IMR-90 (cell line): ENCODE results near the gene LCK. TPM values are rescaled to one million over a fixed set of nuclear protein-coding genes. Genes with fewer than 3 reads are reported as not detected.
A peak's percentile ranks its signal among the peaks of the same experiment; 100 is the strongest.

Source experiments
- ATAC-seq: fragments of 200-7000 bp; cut with Tn5 transposase; 2 replicates; pipeline ENCODE4 v1.9.1; 2020; ENCODE audit warnings: low read depth, mild to moderate bottlenecking, moderate library complexity
- BruUV-seq: library from RNA; stranded (reverse); fragments of 400-500 nt; replicated peaks from 2 replicates; lab custom pipeline; 2021; lab: Mats Ljungman, UMichigan
- CTCF ChIA-PET: fragments of 300-600 bp; formaldehyde crosslinking; extraction: SDS; loops from one replicate; lab custom pipeline; 2021; ENCODE audit warnings: antibody characterized with exemption; lab: Yijun Ruan, JAX
- POLR2A ChIA-PET: fragments of 300-600 bp; sonication (Branson Sonifier 250); formaldehyde crosslinking; loops from one replicate; lab custom pipeline; 2022; ENCODE audit warnings: antibody characterized with exemption; ENCODE audit not compliant: unreplicated experiment; lab: Charles Lee
- DNase-seq: peaks from one replicate; pipeline ENCODE4 v3.0.0; 2013
- H2AFZ ChIP-seq: replicated peaks from 2 replicates; pipeline ENCODE3; 2013; ENCODE audit warnings: low read length, mild to moderate bottlenecking; ENCODE audit not compliant: poor library complexity
- H2AK5ac ChIP-seq: 2 replicates; pipeline ENCODE4 v1.6.1; 2013; ENCODE audit warnings: low read depth, low read length, inconsistent platforms
- H2AK9ac ChIP-seq: replicated peaks from 2 replicates; pipeline ENCODE3; 2013; ENCODE audit warnings: mild to moderate bottlenecking, low read depth, low read length, moderate library complexity; ENCODE audit not compliant: poor library complexity
- H2BK120ac ChIP-seq: 2 replicates; pipeline ENCODE4 v1.6.1; 2013; ENCODE audit warnings: low read depth, low read length, inconsistent platforms
- H2BK15ac ChIP-seq: 3 replicates; pipeline ENCODE4 v1.6.1; 2013; ENCODE audit warnings: low read depth, low read length, inconsistent platforms
- H2BK20ac ChIP-seq: 2 replicates; pipeline ENCODE4 v1.6.1; 2013; ENCODE audit warnings: low read depth, mild to moderate bottlenecking, inconsistent platforms, low read length, moderate library complexity
- H2BK5ac ChIP-seq: 2 replicates; pipeline ENCODE4 v1.6.1; 2013; ENCODE audit warnings: mild to moderate bottlenecking, low read depth, low read length, inconsistent platforms; ENCODE audit not compliant: poor library complexity, severe bottlenecking
- H3K14ac ChIP-seq: replicated peaks from 2 replicates; pipeline ENCODE4 v1.6.1; 2013; ENCODE audit warnings: low read depth, low read length, inconsistent platforms
- H3K18ac ChIP-seq: 2 replicates; pipeline ENCODE4 v1.6.1; 2013; ENCODE audit warnings: low read depth, low read length, control low read depth
- H3K23ac ChIP-seq: 2 replicates; pipeline ENCODE4 v1.6.1; 2013; ENCODE audit warnings: low read depth, low read length, inconsistent platforms
- H3K27ac ChIP-seq: 2 replicates; pipeline ENCODE4 v1.5.1; 2013; ENCODE audit warnings: mild to moderate bottlenecking, control low read depth, low read length; ENCODE audit not compliant: insufficient read depth
- H3K27me3 ChIP-seq: 2 replicates; pipeline ENCODE4 v1.6.1; 2013; ENCODE audit warnings: low read length; ENCODE audit not compliant: control insufficient read depth, insufficient read depth
- H3K36me3 ChIP-seq: 2 replicates; pipeline ENCODE4 v1.6.1; 2013; ENCODE audit warnings: low read length, mixed read lengths; ENCODE audit not compliant: control insufficient read depth, insufficient read depth
- H3K4ac ChIP-seq: 2 replicates; pipeline ENCODE4 v1.6.1; 2013; ENCODE audit warnings: low read depth, low read length, inconsistent platforms
- H3K4me1 ChIP-seq: 2 replicates; pipeline ENCODE4 v1.6.1; 2013; ENCODE audit warnings: low read length, mixed read lengths; ENCODE audit not compliant: control insufficient read depth, insufficient read depth
- H3K4me2 ChIP-seq: 2 replicates; pipeline ENCODE4 v1.6.1; 2013; ENCODE audit warnings: low read depth, mild to moderate bottlenecking, control low read depth, low read length, moderate library complexity
- H3K4me3 ChIP-seq: 2 replicates; pipeline ENCODE4 v1.5.1; 2013; ENCODE audit warnings: low read depth, mild to moderate bottlenecking, control low read depth, low read length, moderate library complexity; ENCODE audit not compliant: insufficient read depth
- H3K56ac ChIP-seq: 2 replicates; pipeline ENCODE4 v1.6.1; 2013; ENCODE audit warnings: low read length, inconsistent platforms; ENCODE audit not compliant: insufficient read depth; ENCODE audit errors: extremely low read depth
- H3K79me1 ChIP-seq, 2 experiments: 2 replicates each; pipeline ENCODE4 v1.6.1; 2013; ENCODE audit warnings: low read length in 2 of 2, inconsistent platforms in 1 of 2, low read depth in 1 of 2
- H3K9ac ChIP-seq: 2 replicates; pipeline ENCODE4 v1.6.1; 2013; ENCODE audit warnings: low read depth, low read length, control low read depth
- H3K9me1 ChIP-seq: 2 replicates; pipeline ENCODE4 v1.6.1; 2013; ENCODE audit warnings: low read length, inconsistent platforms; ENCODE audit not compliant: insufficient read depth
- H3K9me3 ChIP-seq: 2 replicates; pipeline ENCODE4 v1.6.1; 2013; ENCODE audit warnings: low read length; ENCODE audit not compliant: control insufficient read depth, insufficient read depth
- H4K20me1 ChIP-seq: 2 replicates; pipeline ENCODE4 v1.6.1; 2013; ENCODE audit warnings: low read length, inconsistent platforms; ENCODE audit not compliant: insufficient read depth
- H4K5ac ChIP-seq: 2 replicates; pipeline ENCODE4 v1.6.1; 2013; ENCODE audit warnings: mild to moderate bottlenecking, low read depth, low read length, control low read depth
- H4K8ac ChIP-seq, 2 experiments: 2 replicates each; pipeline ENCODE4 v1.6.1; 2013; ENCODE audit warnings: low read depth in 2 of 2, low read length in 2 of 2, control low read depth in 1 of 2, inconsistent platforms in 1 of 2
- H4K91ac ChIP-seq: 2 replicates; pipeline ENCODE4 v1.6.1; 2013; ENCODE audit warnings: low read depth, low read length, inconsistent platforms; ENCODE audit not compliant: insufficient read depth
- BHLHE40 ChIP-seq: fragments of 150-350 bp; IDR thresholded peaks from 2 replicates; pipeline ENCODE4 v1.6.1; 2016; ENCODE audit warnings: mild to moderate bottlenecking, low read depth, low read length
- ELK1 ChIP-seq: fragments of 150-350 bp; IDR thresholded peaks from 2 replicates; pipeline ENCODE4 v1.6.1; 2016; ENCODE audit warnings: low read depth, mild to moderate bottlenecking, low read length, moderate library complexity, borderline replicate concordance
- FOS ChIP-seq: fragments of 150-350 bp; IDR thresholded peaks from 2 replicates; pipeline ENCODE4 v1.6.1; 2016; ENCODE audit warnings: low read depth, low read length
- MAFK ChIP-seq: IDR thresholded peaks from 2 replicates; pipeline ENCODE4 v1.6.1; 2012; ENCODE audit warnings: low read depth, low read length, improper control_type of control experiment
- MAZ ChIP-seq: IDR thresholded peaks from 2 replicates; pipeline ENCODE4 v1.6.1; 2012; ENCODE audit warnings: low read depth, mild to moderate bottlenecking, low read length, improper control_type of control experiment, moderate library complexity, borderline replicate concordance
- MXI1 ChIP-seq: IDR thresholded peaks from 2 replicates; pipeline ENCODE4 v1.6.1; 2012; ENCODE audit warnings: low read depth, mild to moderate bottlenecking, low read length, moderate library complexity, borderline replicate concordance
- NFE2L2 ChIP-seq: fragments of 150-350 bp; IDR thresholded peaks from 2 replicates; pipeline ENCODE4 v1.6.1; 2016; ENCODE audit warnings: low read depth, mild to moderate bottlenecking, low read length
- SMC3 ChIP-seq: fragments of 150-350 bp; IDR thresholded peaks from 2 replicates; pipeline ENCODE4 v1.6.1; 2016; ENCODE audit warnings: low read depth, mild to moderate bottlenecking, antibody characterized with exemption, low read length, moderate library complexity
- WGBS, 2 experiments: methylation state at CpG; one replicate each; pipeline versions ENCODE4 v1.1.5 to v1.1.7; 2013; ENCODE audit warnings: missing lambda C conversion rate in 2 of 2; ENCODE audit not compliant: insufficient read length in 1 of 2; ENCODE audit errors: extremely low coverage in 2 of 2; 5-methylcytosine and 5-hydroxymethylcytosine counted together
- dilution Hi-C: fragments of 300-500 bp; cut with HindIII; formaldehyde crosslinking; loops from one replicate; pipeline ENCODE4 v1.14.3; 2018; ENCODE audit warnings: low sequenced_read_pairs; ENCODE audit not compliant: unreplicated experiment
- in situ Hi-C: fragments of 300-500 bp; cut with MboI; formaldehyde crosslinking; loops from 3 replicates; pipeline ENCODE4 v1.14.3; 2019; ENCODE audit warnings: low sequenced_read_pairs, inconsistent platforms, mixed read lengths
- intact Hi-C: fragments of 100-400 bp; cut with micrococcal nuclease; formaldehyde crosslinking; loops from 2 replicates; pipeline ENCODE4 v1.10.0; 2022
- polyA plus RNA-seq, 3 experiments: library from polyadenylated mRNA; depleted of rRNA; stranded (reverse); fragments of >200 nt; gene quantifications; 2 replicates each; pipeline ENCODE4 v1.2.3, GENCODE V29; 2012; ENCODE audit warnings: low replicate concordance in 1 of 3
- total RNA-seq: library from RNA; depleted of rRNA; stranded (reverse); fragments of >200 nt; gene quantifications from 2 replicates; pipeline ENCODE4 v1.2.3, GENCODE V29; 2012
- TF ChIP-seq, protein P1 (sequence below): fragments of 150-350 bp; IDR thresholded peaks from 2 replicates; pipeline ENCODE4 v1.6.1; 2017; ENCODE audit warnings: mild to moderate bottlenecking, antibody characterized with exemption, low read length, low read depth
- TF ChIP-seq, protein P2 (sequence below): conservative IDR thresholded peaks from 2 replicates; pipeline ENCODE4 v1.5.1; 2012; ENCODE audit warnings: mild to moderate bottlenecking, low read depth, low read length, improper control_type of control experiment

The LCK gene
- total and polyA plus RNA-seq, 2 of the 4 experiments (the other 2 are of a cell fraction): not detected

- POLR2A ChIA-PET: no interaction called here
Observed at GRCh38 chr1:32274646-32275340, 23.7 kb downstream of the LCK start.

More at GRCh38 chr1:32274646-32275340, 23.7 kb downstream of the LCK start:
- H4K8ac ChIP-seq: no peak overlapping the region
- H2AK5ac ChIP-seq: peak overlapping the region; percentile 16; the same call in 1 of the 2 replicates
- no peak overlapping the region for H4K5ac ChIP-seq
- TF ChIP-seq, protein P1, sequence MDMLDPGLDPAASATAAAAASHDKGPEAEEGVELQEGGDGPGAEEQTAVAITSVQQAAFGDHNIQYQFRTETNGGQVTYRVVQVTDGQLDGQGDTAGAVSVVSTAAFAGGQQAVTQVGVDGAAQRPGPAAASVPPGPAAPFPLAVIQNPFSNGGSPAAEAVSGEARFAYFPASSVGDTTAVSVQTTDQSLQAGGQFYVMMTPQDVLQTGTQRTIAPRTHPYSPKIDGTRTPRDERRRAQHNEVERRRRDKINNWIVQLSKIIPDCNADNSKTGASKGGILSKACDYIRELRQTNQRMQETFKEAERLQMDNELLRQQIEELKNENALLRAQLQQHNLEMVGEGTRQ: no peak
- TF ChIP-seq ELK1 (no peak), FOS (no peak), NFE2L2 (no peak), MXI1 (no peak), BHLHE40 (no peak), SMC3 (no peak), MAZ (no peak), MAFK (no peak)
- TF ChIP-seq, protein P2, sequence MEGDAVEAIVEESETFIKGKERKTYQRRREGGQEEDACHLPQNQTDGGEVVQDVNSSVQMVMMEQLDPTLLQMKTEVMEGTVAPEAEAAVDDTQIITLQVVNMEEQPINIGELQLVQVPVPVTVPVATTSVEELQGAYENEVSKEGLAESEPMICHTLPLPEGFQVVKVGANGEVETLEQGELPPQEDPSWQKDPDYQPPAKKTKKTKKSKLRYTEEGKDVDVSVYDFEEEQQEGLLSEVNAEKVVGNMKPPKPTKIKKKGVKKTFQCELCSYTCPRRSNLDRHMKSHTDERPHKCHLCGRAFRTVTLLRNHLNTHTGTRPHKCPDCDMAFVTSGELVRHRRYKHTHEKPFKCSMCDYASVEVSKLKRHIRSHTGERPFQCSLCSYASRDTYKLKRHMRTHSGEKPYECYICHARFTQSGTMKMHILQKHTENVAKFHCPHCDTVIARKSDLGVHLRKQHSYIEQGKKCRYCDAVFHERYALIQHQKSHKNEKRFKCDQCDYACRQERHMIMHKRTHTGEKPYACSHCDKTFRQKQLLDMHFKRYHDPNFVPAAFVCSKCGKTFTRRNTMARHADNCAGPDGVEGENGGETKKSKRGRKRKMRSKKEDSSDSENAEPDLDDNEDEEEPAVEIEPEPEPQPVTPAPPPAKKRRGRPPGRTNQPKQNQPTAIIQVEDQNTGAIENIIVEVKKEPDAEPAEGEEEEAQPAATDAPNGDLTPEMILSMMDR: no peak
- peaks cover 9% of the 10 kb centered on the region; the same call in 1 of the 2 replicates for H3K4me1 ChIP-seq
- H3K9me3 ChIP-seq: no peaks in the 10 kb centered on the region
- no peak overlapping the region for H2BK20ac ChIP-seq
- intact Hi-C loops (no loop called here), in situ Hi-C loops (no loop called here), dilution Hi-C loops (no loop called here)
- H3K79me1 ChIP-seq: no peaks in the 10 kb centered on the region
- H3K4ac ChIP-seq: no peak overlapping the region
- H2AFZ ChIP-seq: peak overlapping the region; percentile 32
- no peak overlapping the region for H3K27ac ChIP-seq
- H3K14ac ChIP-seq: no peak overlapping the region
- 58% methylated on average over 9 of the region's 31 CpGs; no CpG with 5 or more reads in 1 of the 2 experiments for WGBS, 2 experiments
- H2BK15ac ChIP-seq: no peak overlapping the region
- H3K9me1 ChIP-seq: 0 out of 2 replicates have a peak, but pooled peaks cover 7% of the 10 kb centered on the region
- H3K4me2 ChIP-seq: no peak overlapping the region
- ATAC-seq (no peak), DNase-seq (no peak)
- H3K23ac ChIP-seq: no peak overlapping the region
- no peak overlapping the region; the same call in 1 of the 2 replicates for H4K91ac ChIP-seq
- no peak overlapping the region for H2BK5ac ChIP-seq
- H4K20me1 ChIP-seq: no peaks in the 10 kb centered on the region
- H3K56ac ChIP-seq: no peak overlapping the region
- peak overlapping the region; percentile 42 for H2AK9ac ChIP-seq
- no peak overlapping the region for H3K9ac ChIP-seq
- BruUV-seq: no TSS peak
- CTCF ChIA-PET: no interaction called here
- no peaks in the 10 kb centered on the region for H3K36me3 ChIP-seq
- H3K18ac ChIP-seq: no peak overlapping the region
- H3K27me3 ChIP-seq: peaks cover 18% of the 10 kb centered on the region
- H2BK120ac ChIP-seq: no peak overlapping the region
- no peak overlapping the region for H3K4me3 ChIP-seq
